IPS-NIHi7 (cell line): ENCODE results near the gene EPHA6.

ENCODE experiments used
- DNase-seq: peaks from one replicate; pipeline ENCODE4 v3.0.0; 2012; ENCODE audit warnings: mixed read lengths; ENCODE audit errors: extremely low spot score

EPHA6 gene

DNA sequence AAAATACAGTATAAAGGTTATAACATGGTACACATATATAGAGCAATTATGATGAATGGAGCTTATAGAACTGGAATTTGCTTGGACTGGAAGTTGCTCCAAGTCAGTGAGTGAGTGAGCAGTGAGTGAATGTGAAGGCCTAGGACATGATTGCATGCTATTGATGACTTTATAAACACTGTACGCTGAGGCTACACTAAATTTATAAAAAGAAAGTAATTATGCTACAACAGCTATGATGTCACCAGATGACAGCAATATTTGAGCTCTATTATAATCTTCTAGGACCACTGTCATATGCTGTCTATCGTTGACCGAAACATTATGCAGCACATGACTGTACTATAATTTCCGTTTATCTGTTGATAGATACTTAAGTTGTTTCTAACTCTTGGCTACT lies 463.3 kb downstream of the EPHA6 start:
- no peak for DNase-seq

GRCh38 chr3:97278506-97278905 lies 464.1 kb downstream of the EPHA6 start:
- DNase-seq: no peak

- DNase-seq: no peak
Observed at GRCh38 chr3:97291901-97292300, 477.5 kb downstream of the EPHA6 start.

- DNase-seq: no peak
Observed at GRCh38 chr3:97293596-97294131, 479.3 kb downstream of the EPHA6 start.

- DNase-seq: no peak
Observed at GRCh38 chr3:97297032-97297431, 482.6 kb downstream of the EPHA6 start.

GRCh38 chr3:97301114-97301513 lies 486.7 kb downstream of the EPHA6 start:
- DNase-seq: no peak

DNA sequence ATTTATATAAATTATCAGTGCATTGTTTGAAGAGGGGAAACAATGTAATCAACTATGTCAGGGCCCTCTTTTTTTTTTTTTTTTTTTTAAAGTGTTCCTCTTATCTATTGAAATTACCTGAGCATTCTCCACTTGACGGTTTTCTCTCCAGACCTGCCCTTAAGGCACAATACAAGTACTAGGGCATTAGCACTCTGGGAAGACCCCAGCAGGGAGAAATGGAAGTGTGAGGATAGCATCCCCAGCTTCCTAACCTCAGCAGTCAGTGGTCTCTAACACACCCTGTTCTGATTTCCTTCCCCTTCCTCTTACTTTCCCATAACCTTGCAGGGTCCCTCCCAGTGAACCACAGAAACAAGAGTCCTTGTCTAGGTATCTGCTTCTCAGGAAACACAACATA lies 491.8 kb downstream of the EPHA6 start:
- peak; percentile 19 for DNase-seq

- DNase-seq: no peak
Observed at GRCh38 chr3:97338375-97338774, 524.0 kb downstream of the EPHA6 start.

- DNase-seq: peak; percentile 16
Observed at GRCh38 chr3:97340940-97341339, 526.5 kb downstream of the EPHA6 start.

DNA sequence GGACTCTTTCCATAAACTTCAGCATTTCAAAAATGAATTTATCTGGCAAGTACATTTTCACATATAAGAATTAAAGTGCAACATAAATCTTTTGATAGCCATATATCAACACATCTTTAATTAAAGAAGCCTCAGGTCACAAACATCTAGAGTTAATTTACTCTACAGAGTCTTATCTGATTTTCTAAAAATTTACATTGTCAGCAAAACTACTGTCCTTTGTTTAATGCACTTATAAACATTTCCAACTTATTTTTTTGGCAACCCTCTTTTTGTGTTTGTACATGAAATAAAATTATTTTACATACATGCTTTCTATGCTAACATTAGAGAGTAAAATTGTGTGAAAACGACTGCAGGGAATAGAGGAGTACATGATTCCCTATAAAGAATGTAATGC lies 533.4 kb downstream of the EPHA6 start:
- no peak for DNase-seq

- no peak for DNase-seq
Observed at GRCh38 chr3:97350971-97351370, 536.6 kb downstream of the EPHA6 start.

DNA sequence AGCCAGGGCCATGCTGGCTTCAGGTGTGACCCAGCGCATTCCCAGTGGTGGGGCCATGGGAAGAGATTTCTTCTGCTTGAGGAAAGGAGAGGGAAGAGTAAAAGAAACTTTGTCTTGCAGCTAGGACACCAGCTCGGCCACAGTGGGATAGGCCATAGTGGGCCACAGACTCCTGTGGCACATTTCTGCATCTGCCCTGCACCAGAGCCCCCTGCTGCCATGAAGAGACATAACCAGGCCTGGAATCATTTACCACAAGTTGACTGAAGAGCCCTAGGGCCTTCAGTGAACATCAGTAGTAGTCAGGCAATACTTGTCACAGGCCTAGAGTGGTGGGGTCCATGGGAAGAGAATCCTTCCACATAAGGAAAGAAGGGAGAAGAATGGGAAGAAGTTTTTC lies 538.8 kb downstream of the EPHA6 start:
- no peak for DNase-seq

DNA sequence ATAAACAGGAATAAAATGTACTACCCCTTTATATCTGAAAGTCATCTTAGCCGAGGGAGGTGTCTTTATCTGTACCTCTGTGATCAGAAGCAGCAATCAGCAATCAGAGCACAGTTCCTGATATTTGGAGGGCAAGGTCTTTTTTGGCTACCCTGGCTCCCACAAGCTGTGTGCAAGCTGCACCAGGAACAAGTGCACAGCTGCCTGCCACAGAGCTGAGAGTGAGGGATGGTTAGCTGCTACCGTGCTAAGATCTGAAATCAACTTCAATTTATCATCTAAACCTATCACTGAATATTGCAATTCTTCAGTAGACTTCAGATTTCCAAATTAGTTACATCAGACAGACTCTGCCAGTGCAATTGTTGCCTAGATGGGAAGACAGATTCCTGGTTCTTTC lies 545.6 kb downstream of the EPHA6 start:
- DNase-seq: no peak

GRCh38 chr3:97360804-97361203 lies 546.4 kb downstream of the EPHA6 start:
- peak; percentile 9 for DNase-seq

GRCh38 chr3:97384583-97384982 lies 570.2 kb downstream of the EPHA6 start:
- no peak for DNase-seq

GRCh38 chr3:97388774-97389173 lies 574.4 kb downstream of the EPHA6 start:
- no peak for DNase-seq

GRCh38 chr3:97389936-97390335 lies 575.5 kb downstream of the EPHA6 start:
- no peak for DNase-seq

GRCh38 chr3:97391167-97391566 lies 576.8 kb downstream of the EPHA6 start:
- no peak for DNase-seq

DNA sequence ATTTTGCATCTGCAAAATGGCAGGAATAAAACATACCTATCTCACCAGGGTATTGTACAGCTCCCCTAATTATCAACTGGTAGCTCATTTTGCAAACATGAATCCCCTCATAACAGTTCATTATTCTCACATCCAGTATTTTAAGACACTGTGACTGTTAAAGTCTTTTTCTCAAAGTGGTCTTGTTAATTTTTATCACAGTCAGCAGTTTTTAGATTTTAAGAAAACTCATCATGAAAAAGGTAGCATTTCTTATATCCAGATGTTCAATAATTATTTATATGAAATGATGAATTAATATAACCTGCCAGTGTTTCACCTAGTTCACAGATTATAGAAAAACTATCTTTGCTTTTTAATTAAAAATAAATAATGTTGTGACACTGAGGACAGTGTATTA lies 595.2 kb downstream of the EPHA6 start:
- DNase-seq: no peak

GRCh38 chr3:97421565-97421964 lies 607.2 kb downstream of the EPHA6 start:
- DNase-seq: no peak

GRCh38 chr3:97425002-97425401 lies 610.6 kb downstream of the EPHA6 start:
- no peak for DNase-seq

DNA sequence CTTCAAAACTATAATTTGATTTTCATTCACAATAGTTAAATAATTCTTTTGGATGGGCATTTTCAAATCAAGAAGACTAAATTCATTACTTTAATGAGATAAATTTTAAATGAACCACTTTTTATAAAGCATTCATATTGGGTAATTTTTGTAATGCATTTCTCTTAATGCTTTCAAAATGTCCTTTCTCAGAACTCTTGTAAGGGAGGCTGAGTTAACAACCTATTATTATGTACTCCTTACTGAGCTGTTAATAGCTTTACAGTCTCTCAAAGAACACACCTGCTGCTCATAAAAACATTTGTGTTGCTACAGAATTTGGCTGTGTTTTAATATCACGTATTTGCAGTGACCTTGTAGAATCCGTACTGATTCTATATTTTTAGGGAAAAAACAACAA lies 616.2 kb downstream of the EPHA6 start:
- DNase-seq: no peak

DNA sequence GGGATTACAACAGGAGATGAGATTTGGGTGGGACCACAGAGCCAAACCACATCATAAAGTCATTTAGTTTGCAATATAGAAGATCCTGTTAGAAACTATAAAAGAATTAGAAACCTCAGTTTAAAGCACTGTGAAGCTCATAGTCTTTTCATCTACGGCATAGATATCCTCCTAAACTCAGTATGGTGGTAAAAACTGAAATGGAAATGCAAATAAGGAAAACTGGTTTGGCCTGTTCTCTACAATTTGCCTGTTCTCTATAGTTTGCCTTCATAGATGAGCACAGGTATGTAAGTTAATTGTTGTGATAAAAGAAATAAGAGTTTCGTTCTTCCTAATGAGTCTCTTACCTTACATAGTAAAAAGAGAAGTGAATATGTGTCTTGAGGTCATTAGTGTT lies 618.5 kb downstream of the EPHA6 start:
- DNase-seq: no peak

- no peak for DNase-seq
Observed at GRCh38 chr3:97438131-97438530, 623.7 kb downstream of the EPHA6 start.

- no peak for DNase-seq
Observed at GRCh38 chr3:97439373-97439772, 625.0 kb downstream of the EPHA6 start.
